GM18511 (cell line): Measurements from ENCODE around the gene BCDIN3D.
"Not testable (repeated sequence)": the region's sequence is repeated elsewhere in the genome, so short reads cannot be mapped to it uniquely, and the experiment has no call there.

Experiments used
- ATAC-seq: cut with Tn5 transposase; IDR thresholded peaks from one replicate; pipeline ENCODE4 v1.9.1; 2021; ENCODE audit warnings: mild to moderate bottlenecking, moderate library complexity; ENCODE audit not compliant: unreplicated experiment

The BCDIN3D gene

DNA sequence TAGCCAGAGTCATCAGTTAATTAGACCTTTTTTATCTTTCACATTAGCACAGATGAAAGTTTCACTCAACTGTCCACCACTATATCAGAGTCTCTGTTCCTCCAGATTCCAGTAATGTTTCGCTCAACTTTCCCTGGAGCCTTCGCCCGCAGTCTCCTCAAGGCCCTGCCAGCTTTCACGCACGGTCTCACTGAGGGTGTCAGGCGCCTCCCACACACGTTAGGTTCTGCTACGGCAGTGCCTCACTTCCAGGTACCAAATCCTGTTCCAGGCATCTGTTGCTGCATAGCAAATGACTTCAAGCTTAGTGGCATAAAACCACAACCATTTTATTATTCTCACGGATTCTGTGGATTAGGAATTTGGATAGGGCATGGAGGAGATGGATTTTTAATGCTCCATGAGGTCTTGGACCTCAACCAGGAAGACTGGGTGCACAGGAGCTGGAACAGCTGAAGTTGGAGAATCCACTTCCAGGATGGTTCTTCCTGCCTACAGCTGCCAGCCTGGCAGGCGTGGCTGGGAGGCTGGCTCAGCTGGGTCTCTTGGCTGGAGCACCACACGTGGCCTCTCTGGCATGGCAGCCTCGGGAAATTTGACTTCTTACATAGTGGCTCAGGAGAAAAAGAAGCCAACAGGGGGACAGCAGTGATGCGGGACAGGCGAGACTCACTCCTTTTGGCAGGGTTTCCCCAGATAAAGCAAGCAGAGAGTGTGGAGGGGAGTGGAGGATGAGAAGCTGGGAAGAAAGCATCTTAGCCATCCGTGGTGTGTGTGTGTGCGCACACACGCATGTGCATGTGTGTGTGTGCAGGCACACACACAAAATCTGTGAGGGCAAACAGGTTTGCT is 21.3 kb upstream of the BCDIN3D start:
- ATAC-seq, result no peak

DNA sequence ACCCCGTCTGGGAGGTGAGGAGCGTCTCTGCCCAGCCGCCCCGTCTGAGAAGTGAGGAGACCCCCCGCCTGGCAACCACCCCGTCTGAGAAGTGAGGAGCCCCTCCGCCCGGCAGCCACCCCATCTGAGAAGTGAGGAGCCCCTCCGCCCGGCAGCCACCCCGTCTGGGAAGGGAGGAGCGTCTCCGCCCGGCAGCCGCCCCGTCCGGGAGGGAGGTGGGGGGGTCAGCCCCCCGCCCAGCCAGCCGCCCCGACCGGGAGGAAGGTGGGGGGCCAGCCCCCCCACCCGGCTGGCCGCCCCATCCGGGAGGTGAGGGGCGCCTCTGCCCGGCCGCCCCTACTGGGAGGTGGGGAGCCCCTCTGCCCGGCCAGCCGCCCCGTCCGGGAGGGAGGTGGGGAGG is 18.0 kb upstream of the BCDIN3D start:
- ATAC-seq, result not testable (repeated sequence)

DNA sequence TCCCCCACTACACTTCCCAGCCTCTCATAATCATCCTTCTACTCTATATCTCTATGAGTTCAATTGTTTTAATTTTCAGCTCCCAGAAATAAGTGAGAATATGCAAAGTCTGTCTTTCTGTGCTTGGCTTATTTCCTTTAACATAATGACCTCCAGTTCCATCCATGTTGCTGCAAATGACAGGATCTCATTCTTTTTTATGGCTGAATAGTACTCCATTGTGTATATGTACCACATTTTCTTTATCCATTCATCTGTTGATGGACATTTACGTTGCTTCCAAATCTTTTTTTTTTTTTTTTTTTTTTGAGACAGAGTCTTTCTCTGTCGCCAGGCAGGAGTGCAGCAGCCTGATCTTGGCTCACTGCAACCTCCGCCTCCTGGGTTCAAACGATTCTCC is 13.0 kb upstream of the BCDIN3D start:
- not testable (repeated sequence) for ATAC-seq

DNA sequence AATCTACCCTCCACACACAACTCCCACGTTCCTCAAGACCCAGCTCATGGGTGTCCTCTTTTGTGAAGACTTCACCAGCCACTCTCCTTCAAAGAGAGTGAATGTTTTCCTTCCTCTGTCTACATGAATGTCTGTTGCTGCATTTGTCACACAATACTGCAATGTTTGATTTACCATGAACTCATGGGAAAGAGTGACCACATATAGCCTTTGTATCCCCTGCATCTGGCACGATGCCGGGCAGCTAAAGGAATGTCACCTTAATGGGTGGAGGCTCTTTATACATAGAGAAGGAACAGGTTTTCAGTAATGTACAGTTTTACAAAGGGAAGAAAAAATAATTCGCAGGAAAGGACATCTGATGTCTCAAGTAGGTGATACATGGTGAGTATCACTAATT is 12.1 kb upstream of the BCDIN3D start:
- no peak for ATAC-seq

DNA sequence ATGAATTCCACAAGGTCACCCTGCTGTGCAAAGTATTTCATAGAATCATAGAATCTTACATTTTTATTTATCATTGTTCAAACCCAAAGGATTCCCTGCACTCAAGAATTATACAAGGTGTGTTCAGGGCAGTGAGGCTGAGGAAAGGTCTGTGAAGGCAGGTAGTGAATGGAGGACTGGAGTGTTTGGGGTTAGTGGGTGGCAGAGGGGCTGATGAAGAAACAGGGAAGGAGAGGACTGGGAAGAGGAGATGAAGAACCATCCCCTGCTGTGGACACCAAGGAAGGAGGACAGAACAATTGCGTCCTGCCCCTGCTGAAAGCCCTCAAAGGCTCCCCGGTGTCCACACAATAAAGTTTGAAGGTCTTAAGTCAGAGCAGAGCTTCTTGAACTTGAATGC is 10.8 kb upstream of the BCDIN3D start:
- ATAC-seq, result no peak

DNA sequence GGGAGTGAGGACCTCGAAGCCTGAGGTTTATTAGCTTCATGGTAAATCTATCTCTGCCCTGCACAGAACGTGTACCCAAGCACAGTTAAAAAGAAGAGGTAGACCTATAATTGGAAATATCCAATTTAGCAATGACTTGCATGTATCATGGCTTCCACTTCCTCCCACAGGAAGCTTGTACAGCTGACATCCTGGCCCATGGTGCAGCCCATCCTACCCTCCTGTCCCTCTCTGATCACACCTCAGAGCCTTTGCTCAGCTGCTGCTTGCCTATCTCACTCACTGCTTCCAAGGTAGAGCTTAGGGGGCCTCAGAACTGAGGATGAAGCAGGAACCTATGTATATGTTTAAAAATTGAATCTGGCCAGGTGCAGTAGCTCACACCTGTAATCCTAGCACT is 4.3 kb upstream of the BCDIN3D start:
- ATAC-seq, result no peak

DNA sequence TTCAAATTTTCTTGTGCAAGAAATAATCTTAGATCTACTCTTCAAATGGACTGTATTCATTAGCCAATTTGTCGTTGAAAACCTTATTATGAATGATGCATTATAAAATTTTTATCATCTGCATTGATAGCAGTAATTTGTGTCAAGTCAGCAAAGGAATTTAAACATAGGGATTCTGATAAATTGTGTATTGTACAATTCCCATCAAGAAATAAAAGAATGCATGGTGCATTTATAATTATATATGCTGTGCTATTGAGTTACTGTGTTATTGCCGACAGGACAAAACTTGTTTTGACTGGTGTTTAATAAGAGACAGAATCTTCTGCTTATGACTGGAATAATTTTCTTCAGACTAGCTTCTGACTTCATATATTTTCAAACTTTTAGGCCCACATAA is 3.1 kb upstream of the BCDIN3D start:
- ATAC-seq, result no peak

DNA sequence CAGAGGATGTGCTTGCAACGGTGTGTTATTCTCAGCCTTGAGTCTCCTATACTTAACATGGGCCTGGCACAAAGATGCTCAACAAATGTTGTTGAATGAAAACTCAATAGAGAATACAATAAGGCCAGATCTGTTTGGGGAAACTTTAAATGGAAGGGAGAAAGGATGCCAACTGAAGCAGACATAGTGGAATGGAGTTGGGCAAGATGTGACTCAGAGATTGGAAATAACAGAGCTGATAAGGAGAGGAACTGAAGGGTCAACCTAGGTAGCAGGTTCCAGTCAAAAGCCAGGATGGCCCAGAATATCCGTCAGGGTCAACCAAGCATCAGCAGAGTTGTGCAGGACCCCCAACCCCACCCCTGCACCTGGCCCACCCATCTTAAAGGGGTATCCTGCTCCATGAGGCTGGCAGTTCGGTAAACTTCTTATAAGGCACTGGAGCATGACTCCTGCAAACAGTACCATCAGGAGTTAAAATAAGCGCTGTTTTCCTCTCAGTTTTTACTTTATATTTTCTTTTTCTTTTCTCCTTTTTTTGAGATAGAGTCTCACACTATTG is 1.1 kb upstream of the BCDIN3D start:
- ATAC-seq, result no peak

DNA sequence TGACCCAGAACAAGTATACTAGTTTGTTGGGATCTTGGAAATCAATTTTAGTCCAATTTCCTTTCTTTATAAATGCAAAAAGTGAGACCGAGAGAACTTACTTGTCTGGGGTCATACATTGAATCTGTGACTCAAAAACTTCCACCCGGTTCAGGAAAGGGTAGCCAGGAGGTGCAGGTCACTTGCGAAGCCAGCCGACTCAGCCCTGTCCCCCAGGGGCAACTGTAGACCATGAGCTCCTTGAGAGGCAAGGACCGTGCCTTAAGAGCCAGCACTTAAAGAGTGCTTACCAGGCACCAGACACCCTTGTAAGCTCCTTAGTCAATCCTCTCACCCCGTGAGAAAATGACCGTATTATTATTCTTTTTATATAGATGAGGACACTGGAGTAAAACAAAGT is 505 bp upstream of the BCDIN3D start:
- ATAC-seq, result no peak

DNA sequence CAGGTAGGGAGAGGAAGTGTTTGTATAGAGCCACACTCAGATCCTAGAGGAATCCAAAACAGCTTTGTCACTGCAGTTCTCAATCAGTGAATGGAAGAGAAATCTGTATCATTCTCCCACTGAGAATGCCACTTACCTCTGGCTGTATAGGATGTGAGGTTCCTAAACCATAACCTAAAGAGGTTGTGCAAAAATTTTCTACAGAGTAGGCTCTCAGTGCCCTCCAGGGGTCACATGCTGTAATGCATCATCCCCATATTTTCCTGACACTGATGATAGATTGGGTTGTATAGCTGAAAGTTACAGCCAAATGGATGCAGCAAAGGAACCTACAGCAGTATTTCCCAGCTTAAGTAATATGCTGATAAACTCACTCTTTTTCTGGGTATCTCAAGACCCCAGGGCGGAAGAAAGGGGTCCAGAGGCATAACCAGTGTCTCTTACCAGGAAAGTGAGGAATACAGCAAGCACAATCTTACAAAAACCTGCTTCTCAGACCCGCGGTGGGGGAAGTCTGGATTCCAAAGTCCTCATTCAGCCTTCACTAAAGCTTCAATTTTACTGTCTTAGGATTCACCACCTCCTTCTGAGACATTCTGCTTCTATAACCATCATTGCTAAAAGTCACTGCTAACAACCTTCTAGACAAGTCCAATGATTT is 3.8 kb downstream of the BCDIN3D start:
- ATAC-seq, result no peak

DNA sequence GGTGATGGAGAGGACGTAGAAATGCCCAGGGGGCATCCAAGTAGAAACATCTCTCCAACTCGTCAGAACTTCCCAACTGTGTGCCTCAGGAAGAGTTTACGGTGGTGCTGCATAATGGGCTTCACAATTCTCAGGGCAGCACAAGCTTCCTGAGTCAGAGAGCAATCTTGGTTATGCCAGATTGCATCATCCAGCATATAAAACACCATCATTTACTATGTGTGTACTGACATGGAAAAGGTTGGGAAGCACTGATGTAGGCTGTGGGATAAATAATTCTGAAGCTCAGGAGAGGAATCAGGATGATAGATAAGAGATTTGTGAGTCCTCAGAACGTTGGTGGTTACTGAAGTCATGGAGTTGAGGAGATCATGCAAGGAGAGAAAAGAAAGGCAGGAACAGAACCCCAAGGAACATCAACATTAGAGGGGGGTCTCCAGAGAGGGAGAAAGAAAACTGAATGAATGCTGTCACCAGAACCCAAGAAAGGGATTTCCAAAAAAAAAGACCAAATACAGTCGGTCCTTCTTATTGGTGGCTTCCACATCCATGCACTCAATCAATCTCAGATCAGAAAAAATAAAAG is 10.0 kb downstream of the BCDIN3D start:
- ATAC-seq, result no peak

DNA sequence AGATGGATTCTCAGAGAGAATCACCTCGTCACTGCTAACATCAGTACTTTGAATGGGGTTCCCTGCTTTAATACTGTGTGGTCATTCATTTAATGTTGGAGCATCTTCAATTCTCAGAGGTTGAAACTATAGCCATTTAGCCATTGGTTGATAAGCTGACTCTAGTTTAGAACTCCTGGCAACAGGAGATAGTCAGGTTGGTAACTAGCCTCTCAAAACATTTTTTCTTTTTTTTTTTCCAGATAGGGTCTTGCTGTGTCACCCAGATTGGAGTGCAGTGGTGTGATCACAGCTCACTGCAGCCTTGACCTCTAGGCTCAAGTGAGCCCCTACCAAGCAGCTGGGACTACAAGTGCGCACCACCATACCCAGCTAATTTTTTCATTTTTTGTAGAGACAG is 11.2 kb downstream of the BCDIN3D start:
- ATAC-seq, result no peak

DNA sequence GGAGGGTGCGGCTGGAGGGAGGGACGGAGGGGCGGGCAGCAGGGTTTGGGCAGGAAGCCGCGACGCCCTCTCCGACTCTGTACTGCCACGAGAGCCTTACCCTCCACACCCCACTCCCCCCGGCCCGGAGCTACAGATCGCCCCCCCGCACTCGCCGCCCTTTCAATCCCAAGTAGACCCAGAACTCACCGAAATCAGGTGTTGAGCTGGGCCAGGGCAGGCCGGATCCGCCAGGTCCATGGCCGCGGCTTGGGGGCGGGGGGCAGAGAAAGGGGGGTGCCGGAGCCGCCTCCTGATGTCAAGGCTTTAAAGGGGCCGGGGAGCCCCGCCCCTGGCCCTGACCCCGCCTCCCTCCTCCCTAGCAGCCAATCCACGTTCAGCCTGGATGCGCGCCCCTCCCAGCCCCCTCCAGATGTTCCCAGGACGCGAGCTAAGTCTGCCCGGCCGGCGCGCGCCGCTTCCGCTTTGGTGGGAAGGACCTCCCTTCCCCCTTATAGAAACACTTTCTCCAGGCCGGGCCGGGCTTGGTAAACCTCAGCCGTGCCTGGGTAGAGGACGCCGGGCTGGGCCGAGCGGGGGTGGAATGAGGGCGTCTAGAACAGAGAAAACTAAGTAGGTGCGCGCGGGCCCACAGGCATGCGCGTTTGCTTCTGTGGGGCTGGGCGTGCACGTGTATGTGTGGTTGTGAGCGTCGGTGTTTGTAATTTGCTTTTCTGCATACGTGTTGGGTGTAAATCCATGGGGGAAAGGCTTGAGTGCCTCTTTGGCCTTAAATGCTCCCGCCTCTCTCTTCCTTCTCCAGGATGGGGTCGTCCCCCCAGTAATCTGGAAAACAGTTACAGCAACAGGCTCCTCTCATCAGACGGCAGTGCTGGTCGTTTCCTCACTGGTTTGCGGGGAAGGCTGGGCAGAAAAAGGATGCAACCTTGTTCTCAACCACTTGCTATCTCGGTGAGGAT is 14.5 kb downstream of the BCDIN3D start, which contains the start of gene NCKAP5L:
NCKAP5L (minus strand) TSS at position 281 of the 959 bp plus-strand sequence. CDS start 24,369 bp downstream, outside the sequence.
- peak; percentile 93 for ATAC-seq

DNA sequence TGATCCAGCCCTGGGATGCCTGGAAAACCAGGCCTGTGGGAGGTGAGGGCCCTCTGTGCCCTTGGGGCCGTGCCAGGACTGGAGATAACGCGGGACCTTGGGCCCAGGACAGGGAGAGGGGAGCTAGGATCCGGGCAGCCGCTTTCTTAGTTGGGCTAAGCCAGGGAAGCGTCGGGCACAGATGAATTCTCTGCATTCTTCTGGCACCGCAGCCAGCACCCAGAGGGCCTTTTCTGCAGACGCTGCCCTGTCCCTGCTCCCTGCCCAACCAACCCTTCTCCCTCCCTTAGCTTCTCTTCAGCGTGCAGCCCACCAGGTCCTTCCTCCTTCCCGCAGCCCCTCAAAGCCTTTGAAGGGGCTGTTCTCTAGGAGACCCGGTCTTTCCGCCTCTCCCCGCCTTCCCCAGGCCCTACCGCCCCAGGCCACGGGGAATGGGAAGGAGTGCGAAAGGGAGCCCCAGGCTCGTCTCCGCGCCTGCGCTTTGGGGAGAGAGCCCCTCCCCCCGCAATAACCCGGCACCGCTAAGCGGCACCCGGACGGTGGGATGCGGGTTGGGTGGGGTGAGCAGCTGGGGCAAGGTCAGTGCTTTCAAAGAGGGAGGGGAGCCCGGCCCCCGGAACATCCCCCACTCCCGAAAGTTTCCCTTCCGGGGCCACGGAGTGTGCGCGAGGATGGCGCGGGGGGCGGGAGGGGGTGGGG is 15.4 kb downstream of the BCDIN3D start:
- peak; percentile 35 for ATAC-seq

DNA sequence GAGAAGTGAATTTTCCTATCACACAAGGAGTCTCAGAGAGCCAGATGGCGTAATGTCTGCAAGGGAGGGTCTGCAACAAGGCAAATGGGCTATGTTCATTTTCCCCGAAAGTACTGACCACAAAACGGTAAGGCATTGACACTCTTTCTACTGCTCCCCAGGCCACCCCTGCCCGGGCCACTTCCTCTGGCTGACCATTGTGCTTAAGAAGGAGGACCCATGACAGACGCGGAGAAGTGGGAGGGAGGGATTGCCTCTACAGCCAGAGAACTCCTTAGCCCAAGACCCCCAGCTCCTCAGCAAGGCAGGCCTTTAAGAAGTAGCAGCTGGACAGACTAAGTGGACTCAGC is 15.9 kb downstream of the BCDIN3D start:
- no peak for ATAC-seq

DNA sequence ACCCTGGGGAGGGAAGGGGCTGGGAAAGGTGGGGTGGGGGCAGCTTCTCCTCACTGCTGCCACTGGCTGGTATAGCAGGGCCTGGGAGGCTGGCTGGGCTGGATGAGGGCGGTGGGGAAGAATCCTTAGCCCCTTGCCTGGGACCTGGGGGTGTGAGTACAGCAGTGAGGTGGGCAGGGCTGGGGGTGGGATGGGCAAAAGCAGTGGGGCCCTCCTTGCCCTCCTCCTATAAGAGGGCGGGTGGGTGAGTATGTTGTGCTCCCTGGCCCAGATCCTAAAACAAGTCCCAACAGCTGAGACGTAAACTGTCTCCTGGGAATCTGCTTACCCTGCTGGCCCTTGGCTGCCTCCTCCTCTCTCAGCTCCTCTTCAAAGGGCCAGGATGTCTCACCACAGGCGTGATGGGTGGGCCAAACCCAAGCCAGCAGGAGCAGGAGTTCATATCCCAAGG is 16.9 kb downstream of the BCDIN3D start:
- ATAC-seq, result no peak

DNA sequence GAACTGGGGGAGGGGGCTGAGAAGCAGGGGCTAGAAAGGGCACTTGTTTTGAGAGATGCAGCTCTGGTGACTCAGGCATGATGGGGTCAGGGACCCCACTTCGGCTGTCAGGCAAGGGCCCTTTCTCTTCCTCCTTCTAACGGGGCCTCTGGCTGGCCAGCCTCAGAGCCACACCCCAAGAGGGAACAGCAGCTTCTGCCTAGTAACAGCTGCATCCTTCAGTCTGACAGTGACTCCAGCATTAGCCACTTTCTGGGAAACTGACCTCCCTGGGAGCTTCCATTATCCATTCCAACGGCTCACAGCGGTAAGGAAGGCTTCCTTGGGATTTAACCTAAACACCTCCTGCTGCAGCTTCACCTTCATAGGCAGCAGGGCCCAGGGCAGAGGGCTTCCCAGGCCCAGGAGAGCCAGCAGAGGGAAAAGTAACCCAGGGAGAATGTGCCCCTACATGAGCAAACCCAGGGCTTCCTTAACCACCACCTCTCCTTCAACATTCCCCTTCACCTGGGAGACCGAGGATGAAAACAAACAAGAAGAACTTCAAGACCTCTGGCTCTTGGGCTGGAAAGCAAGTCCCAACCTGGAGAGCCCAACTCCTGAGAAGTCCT is 17.4 kb downstream of the BCDIN3D start:
- ATAC-seq, result no peak

DNA sequence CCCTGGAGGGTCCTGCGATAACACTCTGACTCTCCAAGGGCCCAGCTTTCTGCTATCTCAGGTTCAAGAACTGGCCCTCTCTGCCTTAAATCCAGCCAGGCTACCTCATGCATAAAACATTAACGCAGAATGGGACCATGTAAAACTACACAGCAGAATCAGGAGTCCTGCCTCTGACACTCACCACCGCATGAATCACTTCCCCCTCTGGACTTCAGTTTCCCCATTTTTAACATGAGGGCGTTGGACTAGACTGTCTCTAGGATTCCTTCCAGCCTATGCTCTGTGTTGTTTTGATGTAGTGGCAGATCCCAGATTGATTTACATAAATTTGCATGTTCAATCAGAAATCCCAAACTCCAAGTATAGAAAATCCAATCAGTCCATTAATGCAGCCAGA is 18.0 kb downstream of the BCDIN3D start:
- ATAC-seq, result no peak

DNA sequence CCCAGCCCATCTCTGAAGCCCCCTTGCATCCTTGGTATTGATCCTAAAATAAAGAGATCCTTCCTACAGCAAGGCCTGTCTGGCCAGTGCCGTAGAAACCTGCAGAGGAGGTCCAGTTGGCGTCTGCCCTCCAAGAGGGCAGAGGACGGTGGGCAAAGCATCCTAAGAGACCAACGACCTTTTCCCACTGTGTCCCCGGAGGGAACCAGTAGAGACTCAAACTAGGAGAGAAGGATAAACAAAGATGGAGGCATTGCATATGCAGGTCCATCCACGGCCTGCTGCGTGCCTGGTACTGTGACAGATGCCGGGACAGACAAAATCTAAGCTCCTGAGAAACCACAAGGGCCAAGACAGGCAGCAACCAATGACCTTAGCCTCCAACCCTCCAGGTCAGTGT is 18.5 kb downstream of the BCDIN3D start:
- ATAC-seq, result no peak
